HG02970 (cell line): ENCODE results near the gene RAB27B.

ENCODE experiments used
- ATAC-seq: cut with Tn5 transposase; IDR thresholded peaks from one replicate; pipeline ENCODE4 v1.9.1; 2021; ENCODE audit warnings: mild to moderate bottlenecking, moderate library complexity, moderate number of reproducible peaks; ENCODE audit not compliant: unreplicated experiment, low FRiP score

The RAB27B gene

DNA sequence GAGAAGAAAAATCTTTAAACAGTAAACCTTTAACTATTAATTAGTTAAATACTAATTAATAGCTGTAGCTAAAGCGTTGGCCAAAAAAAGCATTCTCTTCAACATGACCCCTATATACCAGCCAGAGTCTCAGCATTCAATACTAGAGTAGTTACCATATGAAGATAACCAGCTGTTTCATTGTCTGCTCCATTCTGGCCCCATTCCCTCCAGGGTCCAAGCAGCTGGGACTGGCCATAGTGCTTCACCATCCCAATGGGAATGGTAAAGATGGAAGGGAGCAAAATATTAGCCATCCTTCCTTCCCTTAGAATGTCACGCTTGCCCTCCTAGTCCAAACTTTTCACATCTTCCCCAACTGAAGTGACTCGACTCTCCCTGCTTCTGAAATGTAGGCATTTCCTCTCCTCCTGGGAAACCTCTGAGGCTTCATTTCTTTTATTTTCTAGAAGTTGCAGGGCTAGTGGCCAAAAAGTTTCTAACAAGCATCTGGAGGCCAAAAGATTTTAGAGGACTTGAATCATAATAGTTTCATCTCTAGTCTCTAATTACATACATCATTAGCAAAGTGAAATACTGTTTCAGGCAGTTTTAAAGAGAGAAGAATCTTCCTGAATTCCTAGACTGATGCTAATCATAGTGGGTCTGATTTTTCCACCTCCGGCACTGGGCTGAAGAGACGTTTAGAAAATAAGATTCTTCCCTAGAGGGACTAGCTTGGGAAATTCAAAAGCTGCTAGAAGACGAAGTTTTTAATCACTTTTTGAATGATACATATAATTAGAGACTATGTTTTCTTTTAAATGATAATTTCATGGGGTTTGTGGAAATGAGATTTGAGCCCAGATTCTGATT is 78.3 kb downstream of the RAB27B start:
- no peak for ATAC-seq

DNA sequence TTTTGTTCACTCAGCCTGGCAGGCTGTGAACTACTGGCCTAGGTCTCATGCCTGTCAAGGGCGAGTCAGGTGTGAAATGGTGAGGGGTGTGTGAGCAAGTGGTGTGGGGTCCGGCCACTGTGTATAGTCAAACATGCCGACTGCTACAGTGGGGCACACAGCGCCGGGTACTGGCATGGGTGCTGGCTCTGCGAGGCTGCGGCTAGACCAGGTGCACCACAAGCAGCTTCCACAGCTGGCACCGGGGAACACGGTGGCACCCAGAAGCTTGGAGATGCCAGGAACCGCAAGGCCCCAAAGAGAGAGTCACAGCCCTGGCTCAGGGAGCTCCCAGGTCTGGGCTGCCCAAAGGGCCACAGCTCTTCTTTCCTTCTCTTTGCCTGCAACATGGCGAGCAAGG is 81.3 kb downstream of the RAB27B start:
- no peak for ATAC-seq

DNA sequence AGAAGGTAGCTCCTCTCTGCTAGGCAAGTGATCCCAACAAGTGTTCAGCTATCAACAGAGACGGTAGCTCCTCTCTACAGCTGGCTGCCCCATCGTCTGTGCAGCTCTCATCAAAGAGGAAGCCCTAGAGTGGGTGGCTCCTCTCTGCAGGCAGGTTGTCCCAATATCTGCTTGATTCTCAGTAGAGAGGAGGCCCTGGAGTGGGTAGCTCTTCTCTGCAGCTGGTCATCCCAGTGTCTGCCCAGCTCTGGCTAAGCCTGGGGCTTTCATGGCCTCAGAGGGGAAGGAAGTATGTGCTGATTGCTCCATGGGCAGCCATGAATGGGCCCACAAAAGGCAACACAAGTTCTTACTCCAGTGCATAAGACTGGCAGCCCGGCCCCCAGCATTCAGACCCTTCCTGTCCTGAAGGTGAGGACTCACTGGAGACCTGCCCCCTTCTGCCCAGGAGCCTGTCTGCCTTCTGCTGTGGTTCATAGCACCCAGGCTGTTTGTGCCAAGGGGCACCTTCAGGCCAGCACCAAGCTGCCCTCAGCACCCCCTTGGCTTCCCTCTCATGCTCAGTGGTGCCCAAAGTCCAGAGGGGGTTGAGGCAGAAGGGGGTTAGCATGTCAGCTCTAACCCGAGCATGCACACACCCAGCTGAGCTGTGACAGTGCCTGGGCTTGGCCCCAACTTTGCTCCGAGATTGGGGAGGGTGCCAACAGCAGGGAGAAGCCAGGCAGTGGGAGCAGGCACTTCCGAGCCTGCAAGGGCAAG is 82.1 kb downstream of the RAB27B start:
- no peak for ATAC-seq

DNA sequence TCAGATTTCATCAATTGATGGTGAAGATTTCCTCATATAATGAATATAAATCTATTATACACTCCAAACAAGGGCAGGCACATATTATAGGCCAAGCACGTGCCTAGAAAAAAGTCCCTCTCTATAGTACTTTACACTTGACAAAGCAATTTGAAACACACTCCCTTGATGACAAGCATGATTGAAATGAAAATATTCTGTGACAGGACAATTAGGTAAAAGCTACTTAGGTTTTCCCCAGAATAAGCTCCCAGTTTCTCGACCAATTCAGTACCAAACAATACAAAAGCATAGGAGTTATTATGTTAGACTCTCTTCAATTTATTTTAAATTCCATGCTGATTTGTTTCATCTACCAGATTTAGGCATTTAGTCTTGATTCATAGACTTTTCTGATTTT is 83.3 kb downstream of the RAB27B start:
- ATAC-seq: no peak

DNA sequence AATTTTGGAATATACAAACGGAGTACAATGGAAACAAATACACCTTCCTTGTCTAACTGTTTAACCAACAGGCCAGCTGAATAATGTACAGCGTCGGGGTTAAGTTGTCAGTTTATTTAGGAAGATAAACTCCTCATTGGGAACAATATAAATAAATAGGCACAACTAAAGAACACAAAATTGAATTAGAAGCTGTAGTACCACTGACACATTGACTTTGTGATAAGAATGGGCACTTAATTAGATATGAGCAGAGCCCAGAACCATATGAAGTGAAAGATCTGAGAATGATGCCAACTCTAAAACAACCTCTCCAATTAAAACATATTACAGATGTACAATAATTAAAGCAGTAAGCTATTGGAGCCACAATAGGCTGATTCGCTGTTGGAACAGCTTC is 86.5 kb downstream of the RAB27B start:
- ATAC-seq: no peak

DNA sequence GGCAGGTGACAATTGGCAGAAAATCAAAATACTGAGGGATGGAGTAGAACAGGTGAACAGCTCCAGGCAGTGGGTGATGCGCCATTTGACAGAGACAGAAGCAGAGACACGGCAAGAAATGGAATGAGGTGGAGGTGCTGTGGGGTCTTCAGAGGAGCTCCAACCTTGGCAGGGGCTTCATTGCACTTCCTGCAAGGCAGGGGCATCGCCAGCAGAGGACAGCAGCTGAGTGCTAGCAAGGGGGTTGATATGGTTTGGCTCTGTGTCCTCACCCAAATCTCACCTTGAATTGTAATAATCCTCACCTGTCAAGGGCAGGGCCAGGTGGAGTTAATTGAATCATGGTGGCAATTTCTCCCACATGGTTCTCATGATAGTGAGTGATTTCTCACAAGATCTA is 88.2 kb downstream of the RAB27B start:
- ATAC-seq: no peak

DNA sequence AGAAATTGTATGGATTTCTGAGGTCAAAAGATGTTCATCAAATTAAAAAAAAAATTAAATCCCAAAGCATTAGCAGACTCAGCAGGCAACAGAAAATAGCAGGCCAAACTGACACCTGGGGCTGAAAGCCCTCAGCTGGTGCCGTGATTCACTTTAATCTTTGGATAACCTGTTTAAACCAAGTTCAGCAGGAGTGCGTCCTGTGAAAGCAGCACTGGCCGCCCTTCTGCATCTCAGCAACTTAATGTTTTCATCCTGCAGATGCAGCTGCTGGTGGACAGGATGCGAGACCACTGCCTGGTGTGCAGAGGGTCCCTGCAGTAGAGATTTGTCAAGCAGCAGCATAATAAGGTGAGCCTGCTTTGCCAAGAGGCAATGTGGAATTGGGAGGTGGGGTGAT is 89.8 kb downstream of the RAB27B start:
- no peak for ATAC-seq

DNA sequence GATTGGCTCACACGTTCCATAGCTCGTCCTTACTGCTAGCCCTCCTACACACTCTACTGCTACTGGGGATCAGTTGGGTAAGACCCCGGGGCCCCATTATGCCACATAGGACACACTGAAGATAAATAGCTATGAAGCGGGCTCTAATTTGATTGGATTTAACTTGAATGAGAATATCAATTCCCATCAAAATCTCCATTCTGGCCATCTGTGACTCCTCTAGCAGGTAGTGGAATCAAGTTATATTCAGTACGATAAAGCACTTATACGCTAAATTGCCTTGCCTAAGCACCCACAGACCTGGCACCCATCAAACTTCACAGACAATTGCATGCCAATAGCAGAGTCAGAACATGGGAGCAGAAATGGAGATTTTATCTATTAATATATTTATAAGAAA is 91.1 kb downstream of the RAB27B start:
- ATAC-seq: no peak

DNA sequence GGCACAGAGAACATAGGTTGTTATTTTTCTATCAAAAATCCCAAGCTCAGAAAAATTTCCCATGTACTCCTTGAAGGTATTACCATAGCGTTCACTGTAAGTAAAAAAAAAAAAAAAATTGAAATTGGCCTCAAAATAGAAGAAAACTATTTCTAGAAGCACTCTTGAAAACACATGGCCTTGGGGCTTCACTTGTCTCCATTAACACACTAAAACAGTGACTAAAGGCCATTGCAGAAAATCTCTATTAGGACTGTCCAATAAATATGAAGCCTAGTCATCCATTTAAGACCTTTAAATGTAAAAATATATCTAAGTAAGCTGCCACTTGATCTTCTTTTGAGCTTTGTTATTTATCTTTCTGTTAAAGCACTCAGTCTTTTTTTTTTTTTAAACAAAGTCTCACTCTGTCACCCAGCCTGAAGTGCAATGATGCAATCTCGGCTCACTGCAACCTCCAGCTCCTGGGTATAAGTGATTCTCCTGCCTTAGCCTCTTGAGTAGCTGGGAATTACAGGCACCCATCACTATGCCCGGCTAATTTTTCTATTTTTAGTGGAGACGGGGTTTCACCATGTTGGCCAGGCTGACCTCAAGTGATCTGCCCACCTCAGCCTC is 95.2 kb downstream of the RAB27B start:
- ATAC-seq: no peak

DNA sequence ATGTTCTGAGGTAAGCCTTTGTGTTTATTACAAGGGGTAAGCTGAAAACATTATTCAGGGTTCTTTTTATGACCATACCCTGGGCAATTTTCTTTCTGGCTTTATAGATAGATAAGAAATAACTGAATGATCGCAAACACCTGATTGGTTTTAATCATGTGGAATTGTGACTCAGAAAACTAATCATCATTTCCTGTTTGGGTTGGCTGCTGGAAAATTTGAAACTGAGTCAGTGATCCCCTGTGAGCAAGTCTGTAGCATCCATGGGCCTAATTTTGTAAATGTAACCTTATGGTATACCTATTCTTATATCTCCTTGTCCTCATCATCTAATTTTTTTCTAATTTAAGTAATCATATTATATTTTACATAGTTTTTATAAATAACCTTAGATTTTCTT is 96.7 kb downstream of the RAB27B start:
- ATAC-seq: no peak

DNA sequence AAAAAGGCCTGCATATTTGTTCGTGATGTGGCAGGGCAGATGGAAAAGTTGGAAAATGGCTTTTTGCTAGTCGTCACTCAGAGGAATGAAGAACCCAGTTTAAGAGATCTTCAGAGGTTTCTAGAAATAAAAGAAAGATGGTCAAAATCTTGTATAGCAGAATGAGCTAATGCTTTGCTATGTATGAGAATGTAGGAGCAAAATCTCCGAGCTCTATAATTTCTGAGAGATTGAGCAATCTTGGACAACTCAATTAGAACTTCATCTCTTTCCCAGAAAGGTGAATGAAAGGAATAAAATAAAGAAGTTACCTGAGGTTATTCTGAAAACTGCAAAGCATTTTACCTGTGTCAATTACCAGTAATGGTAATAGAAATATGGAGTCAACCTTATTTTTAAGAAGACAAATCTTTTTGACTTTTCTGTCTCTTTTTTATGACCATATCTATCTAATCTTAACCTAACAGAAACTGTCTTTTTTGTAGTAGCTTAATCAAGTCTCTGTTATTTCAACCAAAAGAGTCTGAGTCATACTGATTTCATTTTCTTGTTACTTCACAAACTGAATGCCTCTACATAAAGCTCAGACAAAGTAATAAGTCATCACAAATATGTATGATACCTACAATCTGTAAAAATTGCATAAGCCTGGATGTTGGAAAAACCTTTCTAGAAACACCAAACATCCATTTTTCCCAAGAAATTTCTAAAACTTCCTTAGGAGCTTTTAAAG is 98.5 kb downstream of the RAB27B start:
- no peak for ATAC-seq

DNA sequence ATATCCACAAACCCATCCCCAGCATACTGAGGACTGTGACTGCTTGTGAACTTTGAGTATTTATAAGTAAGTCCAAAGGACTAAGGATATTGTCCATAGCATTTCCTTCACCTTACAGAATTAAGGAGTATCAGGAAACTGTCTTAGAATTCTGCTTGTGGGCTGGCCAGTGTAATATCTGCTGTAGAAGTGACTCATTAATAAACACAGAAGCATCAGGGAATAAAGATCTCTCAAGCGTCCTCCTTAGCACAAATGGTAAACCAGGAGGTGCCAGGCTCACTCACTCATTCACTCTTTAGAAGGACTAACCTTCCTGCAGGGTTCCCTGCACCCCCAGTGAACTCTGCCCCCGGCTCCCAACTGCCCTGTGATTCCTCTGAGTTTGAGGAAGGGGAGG is 100.0 kb downstream of the RAB27B start:
- ATAC-seq: no peak

DNA sequence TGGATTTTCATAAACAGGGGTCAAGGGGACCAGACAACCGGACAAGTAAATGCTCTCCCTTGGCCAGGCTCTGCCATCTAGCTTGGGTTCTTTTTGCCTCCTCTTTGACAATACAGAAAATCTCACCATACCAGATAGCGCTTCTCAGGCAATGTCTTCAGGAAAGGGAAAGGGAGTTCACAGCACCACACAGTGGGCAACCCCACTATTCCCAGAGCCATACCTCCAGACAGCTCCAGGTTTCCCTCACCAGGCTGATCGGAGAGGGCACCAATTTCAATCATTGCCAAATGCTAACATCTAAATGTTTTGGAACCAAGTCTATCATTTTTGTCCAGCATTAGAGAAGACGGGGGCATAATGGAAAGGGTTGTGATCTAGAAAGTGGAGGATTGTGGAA is 102.9 kb downstream of the RAB27B start:
- ATAC-seq: no peak

DNA sequence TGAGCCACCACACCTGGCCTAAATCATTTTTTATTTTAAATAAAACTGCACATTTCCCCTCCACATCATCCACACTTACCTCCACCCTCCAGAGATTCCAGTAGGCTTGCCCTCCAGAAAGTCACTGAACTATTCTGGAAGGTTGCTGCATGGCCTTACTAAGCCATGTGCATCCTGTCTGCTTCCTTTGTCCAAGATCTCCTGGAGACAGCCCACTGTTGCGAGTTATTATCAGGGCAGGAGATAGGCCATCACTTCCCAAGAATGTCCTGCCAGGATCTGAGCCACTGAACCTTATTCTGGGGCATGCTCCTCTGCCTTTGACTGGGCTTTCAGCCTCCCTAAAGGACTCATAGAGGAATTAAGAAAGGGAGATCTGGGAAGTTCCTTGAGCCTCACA is 104.2 kb downstream of the RAB27B start:
- no peak for ATAC-seq

DNA sequence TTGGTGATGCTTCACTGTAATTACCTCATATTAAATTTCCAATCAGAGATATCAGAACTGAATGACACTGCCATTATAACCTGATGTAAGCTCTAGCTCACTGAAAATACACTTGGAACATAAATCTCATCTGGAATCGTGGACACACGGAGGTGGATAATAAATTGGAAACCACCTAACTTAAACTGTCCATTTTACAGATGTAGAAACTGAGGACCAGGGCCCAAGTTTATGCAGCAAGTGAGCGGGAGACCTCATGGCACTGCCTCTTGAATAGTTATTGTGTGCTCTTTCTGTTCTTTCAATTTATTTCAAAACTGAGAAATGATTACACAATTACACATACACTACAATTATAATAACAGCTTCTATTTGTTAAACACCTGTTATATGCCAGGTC is 110.2 kb downstream of the RAB27B start:
- ATAC-seq: no peak

DNA sequence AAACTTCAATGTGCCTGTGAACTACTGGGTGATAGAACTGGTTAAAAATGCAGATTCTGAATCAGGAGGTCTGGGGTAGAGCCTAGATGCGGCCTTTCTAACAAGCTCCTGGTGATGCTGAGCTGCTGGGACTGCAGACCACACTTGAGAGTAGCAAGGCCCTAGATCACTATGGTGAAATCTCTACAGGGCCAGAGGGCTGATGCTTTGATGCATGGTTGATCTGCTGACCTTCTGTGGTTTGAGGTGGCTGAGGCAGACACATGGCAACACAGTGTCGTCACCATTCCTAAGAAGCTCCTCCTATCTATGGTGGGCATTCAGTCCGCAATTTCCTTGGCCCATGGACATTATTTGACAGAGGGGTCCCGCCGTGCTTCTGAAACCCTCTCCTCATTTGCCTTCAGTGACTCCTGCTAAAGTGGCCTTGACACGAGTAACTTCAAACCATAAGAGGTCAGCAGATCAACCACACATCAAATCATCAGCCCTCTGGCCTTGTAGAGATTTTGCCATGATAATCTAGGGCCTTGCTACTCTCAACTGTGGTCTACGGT is 111.2 kb downstream of the RAB27B start:
- no peak for ATAC-seq

DNA sequence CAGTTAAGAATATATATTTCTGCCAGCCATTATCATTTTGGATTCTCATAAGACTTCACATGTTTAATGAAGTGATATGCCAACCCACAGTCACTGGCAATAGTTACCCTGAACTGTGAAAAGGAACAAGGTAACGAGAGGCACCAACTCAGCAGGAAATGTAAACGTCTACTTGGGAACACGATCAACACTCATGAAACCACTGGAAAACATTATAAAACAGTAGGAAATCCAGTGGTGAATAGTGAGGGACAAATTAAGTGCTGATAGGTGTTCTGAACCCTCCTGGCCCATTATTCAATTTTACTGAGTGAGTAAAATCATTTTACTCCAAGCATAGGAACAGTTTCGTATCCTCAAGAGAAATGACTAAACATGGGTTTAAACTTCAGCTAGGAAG is 113.9 kb downstream of the RAB27B start:
- no peak for ATAC-seq

DNA sequence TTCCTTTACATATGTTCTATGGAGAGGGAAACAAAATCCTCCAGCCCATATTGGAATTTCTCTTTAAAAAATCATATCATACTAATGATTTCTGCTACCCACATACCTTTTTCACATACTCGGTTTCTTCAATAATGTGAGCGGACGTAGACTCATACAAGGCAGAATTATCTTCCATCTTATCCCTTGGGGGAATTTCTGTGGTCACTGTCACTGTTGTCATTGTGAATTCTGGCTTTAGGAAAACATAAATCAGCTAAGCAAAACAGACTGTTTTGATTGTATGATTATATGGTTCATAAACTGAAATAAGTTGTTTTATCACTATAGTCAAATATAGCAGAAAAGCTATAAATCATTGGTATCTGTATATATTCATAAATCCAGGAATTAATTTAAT is 114.3 kb downstream of the RAB27B start:
- ATAC-seq: no peak
